Kidney tubule cell (primary cell): Measurements from ENCODE around the gene ACTL8.

Source experiments
- DNase-seq: peaks from one replicate; pipeline ENCODE4 v3.0.0-alpha.2; 2018; ENCODE audit warnings: low spot score

The ACTL8 gene

DNA sequence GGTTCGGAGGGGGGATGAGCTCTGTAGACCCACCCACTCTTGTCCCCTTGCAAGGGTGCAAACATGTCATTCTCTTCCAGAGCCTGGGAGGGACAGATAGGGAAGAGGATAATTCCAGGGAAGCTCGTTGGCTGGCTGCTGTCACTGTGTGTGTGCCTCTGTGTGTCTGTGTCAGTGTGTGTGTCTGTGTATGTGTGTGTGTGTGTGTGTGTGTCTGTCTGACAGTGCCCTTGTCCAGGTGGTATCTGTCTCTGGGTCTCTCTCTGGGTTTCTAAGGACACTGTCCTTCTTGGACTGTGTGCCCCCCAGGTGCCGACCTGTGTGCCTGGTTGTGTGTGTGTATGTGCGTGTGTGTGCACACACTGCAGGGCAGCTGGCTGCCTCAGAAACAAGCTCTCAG is 90.5 kb downstream of the ACTL8 start:
- DNase-seq = no peak

DNA sequence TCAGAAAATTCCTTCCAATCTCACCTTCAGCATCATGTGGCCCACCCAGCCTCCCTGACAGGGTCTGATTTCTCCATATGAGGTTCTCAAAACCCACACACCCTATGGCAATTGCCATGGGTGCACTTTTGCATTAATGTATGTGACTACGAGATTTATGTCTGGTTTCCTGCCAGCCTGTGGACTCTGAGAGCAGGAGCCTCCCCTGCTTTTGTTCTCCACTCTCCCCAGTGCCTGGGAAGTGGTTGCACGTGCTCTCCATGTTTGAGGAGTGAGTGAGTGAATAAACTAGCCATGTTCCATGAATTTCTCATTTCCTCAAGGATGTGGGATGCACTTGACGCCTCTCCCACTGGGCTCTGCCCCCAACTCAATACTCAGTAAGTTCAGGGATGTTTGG is 91.2 kb downstream of the ACTL8 start:
- no peak for DNase-seq

GRCh38 chr1:17847111-17847510 is 92.0 kb downstream of the ACTL8 start:
- DNase-seq = no peak

GRCh38 chr1:17849216-17849615 is 94.1 kb downstream of the ACTL8 start:
- DNase-seq = no peak

GRCh38 chr1:17851056-17851455 is 95.9 kb downstream of the ACTL8 start:
- no peak for DNase-seq

GRCh38 chr1:17852383-17852782 is 97.2 kb downstream of the ACTL8 start:
- no peak for DNase-seq

DNA sequence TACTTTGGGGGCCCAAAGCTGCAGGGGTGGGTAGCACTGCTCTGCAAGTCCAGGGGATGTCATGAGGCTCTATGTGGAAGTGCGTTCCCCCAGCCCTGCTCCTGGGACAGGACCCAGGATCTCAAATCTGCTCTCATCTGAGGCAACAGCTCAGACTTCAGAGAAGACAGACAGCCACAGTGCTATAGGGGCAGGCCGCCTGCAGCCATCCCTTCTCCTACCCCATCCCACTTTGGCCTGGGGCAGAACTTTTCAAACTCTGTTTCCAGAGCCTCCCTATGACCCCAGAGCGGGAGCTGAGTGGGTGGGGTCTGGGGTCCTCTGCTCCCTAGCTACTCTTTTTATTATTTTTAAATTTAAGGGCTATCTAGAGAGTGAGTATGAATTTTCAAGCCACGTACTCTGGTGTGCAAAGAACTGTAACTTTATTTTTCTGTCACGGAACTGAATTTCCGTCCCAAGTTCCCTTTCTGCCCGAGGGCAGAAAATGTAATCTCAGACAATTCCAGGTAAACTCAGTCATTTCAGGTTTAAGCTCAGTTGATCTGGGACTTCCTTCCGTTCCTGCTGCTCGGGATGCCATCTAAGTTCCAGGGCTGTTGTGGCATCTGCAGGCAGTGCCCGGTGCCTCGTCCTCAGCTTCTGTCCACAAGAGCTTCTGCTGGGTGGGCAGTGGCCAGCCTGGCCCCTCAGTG is 98.3 kb downstream of the ACTL8 start:
- DNase-seq = no peak

GRCh38 chr1:17856496-17857108 is 101.5 kb downstream of the ACTL8 start:
- no peak for DNase-seq

DNA sequence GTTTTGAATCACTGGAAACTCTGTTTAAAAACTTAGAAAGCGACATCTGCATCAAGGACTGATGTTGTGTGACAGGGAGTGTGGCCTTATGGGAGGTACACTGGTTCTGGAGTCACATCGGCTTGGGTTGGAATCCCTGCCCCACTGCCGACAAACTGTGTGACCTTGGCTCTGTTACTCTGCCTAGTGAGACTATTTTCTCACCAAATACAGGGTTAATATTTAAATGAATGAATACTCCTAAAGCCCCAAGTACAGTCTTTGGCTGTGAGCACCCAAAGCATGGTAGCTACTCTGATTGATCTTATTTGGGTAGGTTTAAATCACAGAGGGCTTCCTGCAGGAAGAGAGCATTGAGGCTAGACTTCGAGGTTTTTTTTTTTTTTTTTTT is 102.0 kb downstream of the ACTL8 start:
- DNase-seq = no peak

DNA sequence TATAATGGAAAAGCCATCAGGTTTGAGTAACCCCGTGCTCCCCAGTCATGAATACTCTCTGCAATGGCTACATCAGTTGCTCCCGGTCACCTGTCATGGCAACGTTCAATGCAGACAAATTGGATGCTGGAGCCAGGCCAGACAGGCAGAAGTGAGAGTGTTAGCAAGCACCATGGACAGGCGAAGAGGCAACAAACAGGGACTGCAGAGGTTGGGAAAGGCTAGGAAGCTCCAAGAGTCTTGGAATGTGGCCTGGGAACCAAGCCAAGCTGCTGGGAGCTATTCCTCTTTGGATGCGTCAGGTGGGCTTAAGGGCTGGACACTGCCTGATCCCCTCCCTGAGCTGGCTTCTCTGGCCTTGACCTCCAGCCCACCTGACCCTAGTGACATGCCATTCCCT is 102.9 kb downstream of the ACTL8 start:
- DNase-seq = peak; percentile 66

DNA sequence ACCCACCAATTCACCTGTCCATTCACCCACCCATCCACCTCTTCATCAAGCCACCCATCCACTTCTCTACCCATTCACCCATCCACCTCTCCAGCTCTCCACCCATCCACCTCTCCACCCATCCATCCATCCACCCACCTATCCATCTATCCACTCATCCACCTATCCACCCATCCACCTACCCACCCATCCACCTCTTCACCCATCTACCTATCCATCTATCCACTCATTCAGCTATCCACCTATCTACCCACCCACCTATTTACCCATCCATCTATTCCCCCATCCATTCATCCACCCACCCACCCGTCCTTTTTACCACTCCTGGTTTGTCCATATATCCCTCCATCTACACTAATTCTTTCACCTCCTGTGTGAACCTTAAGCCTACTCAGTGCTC is 105.7 kb downstream of the ACTL8 start:
- DNase-seq = no peak

DNA sequence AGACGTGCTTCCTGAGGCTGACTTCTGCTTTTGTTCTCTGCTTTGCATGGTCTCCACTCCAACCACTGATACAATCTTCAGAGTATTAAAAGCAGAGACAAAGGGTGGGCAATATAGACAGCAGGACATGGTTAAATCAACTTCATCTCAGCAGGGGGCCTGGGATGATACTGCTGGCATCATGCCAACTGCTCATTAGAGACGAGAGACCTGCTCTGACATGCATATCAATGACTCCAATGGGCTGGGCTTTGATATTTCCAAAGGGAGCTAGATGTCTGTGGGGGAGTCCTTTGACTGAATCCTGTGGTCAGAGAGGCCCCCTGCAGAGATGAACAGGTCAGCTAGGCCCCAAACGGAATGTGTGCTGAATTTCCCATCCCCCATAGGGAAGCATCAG is 106.6 kb downstream of the ACTL8 start:
- peak; percentile 96 for DNase-seq

- no peak for DNase-seq
Observed at GRCh38 chr1:17862121-17862520, 107.0 kb downstream of the ACTL8 start.

DNA sequence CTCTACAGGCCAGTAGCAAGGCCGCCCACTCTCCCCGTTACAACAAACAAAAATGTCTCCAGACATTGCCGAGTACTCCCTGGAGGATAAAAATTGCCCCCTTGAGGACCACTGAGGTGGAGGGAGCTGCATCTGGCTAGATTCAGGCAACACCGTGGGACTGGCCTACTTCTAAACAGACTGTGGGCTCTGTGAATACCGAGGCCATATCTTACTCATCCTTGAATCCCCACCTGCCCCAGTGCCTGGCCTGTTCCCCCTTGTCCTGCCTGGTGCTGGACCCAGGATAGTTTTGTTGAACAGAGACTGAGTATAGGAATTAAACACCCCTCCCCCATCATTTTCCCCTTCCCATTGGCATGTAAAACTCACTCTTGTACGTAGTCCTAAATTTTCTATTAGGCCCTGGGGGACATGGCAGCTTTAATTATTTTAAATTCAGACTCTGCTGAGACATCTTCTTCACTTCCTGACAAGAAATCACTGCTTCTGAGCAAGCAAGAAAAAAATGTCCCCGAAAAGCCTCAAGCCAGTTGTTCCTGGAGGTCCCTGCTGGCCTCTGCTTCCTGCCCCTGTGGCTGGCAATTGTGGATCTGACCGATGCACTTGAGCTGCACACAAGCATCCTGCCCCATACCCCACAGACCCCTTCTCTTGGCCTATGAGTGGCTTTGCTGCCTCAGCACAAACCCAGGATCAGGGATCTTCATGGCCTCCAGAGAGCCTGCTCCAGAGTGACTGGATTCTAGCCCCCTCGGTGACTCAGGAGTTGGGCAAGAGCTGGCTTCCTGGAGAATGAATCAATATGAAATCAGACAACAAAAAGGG is 111.0 kb downstream of the ACTL8 start:
- peak; percentile 92 for DNase-seq

DNA sequence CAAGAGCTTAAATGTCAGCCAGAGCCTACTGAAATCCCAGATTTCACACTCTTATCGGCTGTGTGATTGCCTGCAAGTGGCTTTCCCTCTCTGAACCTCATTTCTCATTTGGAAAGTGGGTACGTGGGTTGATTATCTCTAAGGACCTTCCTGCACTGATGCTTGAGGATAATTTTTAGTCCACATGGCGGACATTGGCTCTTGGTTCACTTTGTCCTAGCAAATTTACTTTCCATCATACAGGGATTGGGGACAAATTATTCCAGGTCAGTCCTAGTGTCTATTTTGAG is 111.6 kb downstream of the ACTL8 start:
- no peak for DNase-seq

- DNase-seq = no peak
Observed at GRCh38 chr1:17867470-17867869, 112.3 kb downstream of the ACTL8 start.

GRCh38 chr1:17869815-17870214 is 114.7 kb downstream of the ACTL8 start:
- no peak for DNase-seq

GRCh38 chr1:17870679-17871078 is 115.5 kb downstream of the ACTL8 start:
- no peak for DNase-seq

DNA sequence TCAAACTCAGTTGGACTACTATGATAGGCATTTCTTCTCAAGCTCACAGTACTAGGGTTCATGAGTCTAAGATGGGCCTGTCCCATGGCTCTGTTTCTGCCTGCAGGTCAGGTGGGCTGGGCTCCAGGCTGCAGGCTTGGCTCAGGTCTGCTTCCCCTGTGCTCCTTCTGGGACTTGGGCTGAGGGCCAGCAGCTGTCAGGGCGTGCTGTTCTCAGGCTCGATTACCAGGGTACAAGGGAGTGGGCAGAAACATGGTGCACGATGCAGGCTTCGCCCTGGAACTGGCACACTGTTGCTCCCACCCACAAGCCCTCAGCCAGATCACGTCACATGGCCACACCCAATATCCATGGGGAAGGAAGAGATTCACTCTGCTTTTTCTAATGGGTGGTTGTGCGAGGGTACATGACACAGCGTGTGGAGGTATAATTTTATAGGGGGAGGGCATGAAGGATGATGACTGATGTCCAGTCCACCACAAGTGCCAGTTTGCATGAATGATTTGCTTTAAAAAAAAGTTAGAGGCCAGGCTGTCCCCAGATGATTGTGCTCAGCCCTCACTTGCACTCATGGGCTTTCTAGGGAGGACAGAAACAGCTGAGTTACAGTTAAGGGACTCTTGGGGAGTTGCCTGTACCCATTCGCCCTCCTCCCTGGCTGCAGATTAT is 118.0 kb downstream of the ACTL8 start:
- peak; percentile 37 for DNase-seq

DNA sequence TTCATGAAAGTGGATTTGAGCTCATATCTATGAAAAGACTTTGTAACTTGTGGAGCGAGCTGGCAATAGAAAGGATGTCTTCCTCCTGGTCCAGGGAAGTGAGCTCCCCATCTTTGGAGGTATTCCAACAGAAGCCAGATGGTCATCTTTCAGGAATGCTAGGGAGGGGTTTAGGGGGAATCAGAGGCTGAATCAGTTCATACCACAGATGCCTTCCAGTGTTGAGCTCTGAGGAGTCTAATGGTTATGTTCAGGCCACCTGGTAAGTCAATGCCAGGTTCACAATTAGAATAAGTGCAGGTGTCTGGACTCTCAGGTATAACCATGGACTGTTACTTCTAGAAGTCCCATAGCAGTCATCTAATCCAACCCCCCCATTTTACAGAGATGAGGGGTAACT is 119.1 kb downstream of the ACTL8 start:
- DNase-seq = peak; percentile 95

- DNase-seq = peak; percentile 72
Observed at GRCh38 chr1:17874710-17875109, 119.6 kb downstream of the ACTL8 start.

- peak; percentile 80 for DNase-seq
Observed at GRCh38 chr1:17875171-17875881, 120.2 kb downstream of the ACTL8 start.
